GM23338 (cell line): ENCODE data around the gene SLC16A12. TPM values are rescaled to one million over a fixed set of nuclear protein-coding genes. Genes with fewer than 3 reads are reported as not detected.

Experiments used
- ATAC-seq: fragments of 200-7000 bp; cut with Tn5 transposase; 3 replicates; pipeline ENCODE4 v1.9.1; 2020
- DNase-seq: peaks from one replicate; pipeline ENCODE4 v3.0.0-alpha.2; 2015; ENCODE audit warnings: low spot score
- H2AFZ ChIP-seq: fragments of 200-600 bp; sonication (generic); 2 replicates; pipeline ENCODE4 v1.8.0; 2016; ENCODE audit warnings: antibody characterized with exemption, mild to moderate bottlenecking, moderate library complexity
- H3F3A ChIP-seq: fragments of 200-600 bp; sonication (generic); replicated peaks from 2 replicates; pipeline ENCODE4 v1.8.0; 2017; ENCODE audit warnings: antibody characterized with exemption, mixed run types, low read depth
- H3K27ac ChIP-seq: fragments of 200-600 bp; sonication (generic); 2 replicates; pipeline ENCODE4 v1.6.1; 2016; ENCODE audit warnings: low read depth
- H3K27me3 ChIP-seq: fragments of 200-600 bp; sonication (generic); 2 replicates; pipeline ENCODE4 v1.8.0; 2016; ENCODE audit warnings: mild to moderate bottlenecking, mixed run types, moderate library complexity; ENCODE audit not compliant: insufficient read depth
- H3K36me3 ChIP-seq: fragments of 200-600 bp; sonication (generic); 2 replicates; pipeline ENCODE4 v1.8.0; 2016; ENCODE audit warnings: mild to moderate bottlenecking; ENCODE audit not compliant: insufficient read depth
- H3K4me1 ChIP-seq: fragments of 200-600 bp; sonication (generic); 2 replicates; pipeline ENCODE4 v1.8.0; 2016; ENCODE audit warnings: mild to moderate bottlenecking, moderate library complexity; ENCODE audit not compliant: insufficient read depth
- H3K4me2 ChIP-seq: fragments of 200-600 bp; sonication (generic); 2 replicates; pipeline ENCODE4 v1.7.1; 2017; ENCODE audit warnings: mixed run types
- H3K4me3 ChIP-seq: fragments of 200-600 bp; sonication (generic); 2 replicates; pipeline ENCODE4 v1.6.1; 2016; ENCODE audit warnings: mixed run types
- H3K79me2 ChIP-seq: fragments of 200-600 bp; sonication (generic); replicated peaks from 2 replicates; pipeline ENCODE4 v1.8.0; 2017; ENCODE audit warnings: mild to moderate bottlenecking; ENCODE audit not compliant: insufficient read depth
- H3K9me2 ChIP-seq: fragments of 200-600 bp; sonication (generic); 2 replicates; pipeline ENCODE4 v1.8.0; 2017; ENCODE audit not compliant: insufficient read depth
- H4K20me1 ChIP-seq: fragments of 200-600 bp; sonication (generic); replicated peaks from 2 replicates; pipeline ENCODE4 v1.8.0; 2017; ENCODE audit warnings: mild to moderate bottlenecking; ENCODE audit not compliant: insufficient read depth
- H3K27ac Mint-ChIP-seq: 2 replicates; pipeline ENCODE4 v1.8.0; 2020; ENCODE audit warnings: inconsistent platforms, mild to moderate bottlenecking, moderate library complexity, mixed read lengths
- H3K27me3 Mint-ChIP-seq: 3 replicates; pipeline ENCODE4 v1.8.0; 2022; ENCODE audit warnings: low read depth, mild to moderate bottlenecking, moderate library complexity, mixed read lengths, inconsistent platforms; ENCODE audit not compliant: insufficient read depth, poor library complexity
- H3K36me3 Mint-ChIP-seq: 3 replicates; pipeline ENCODE4 v1.8.0; 2021; ENCODE audit warnings: low read depth, mild to moderate bottlenecking, inconsistent platforms, moderate library complexity, mixed read lengths
- H3K4me1 Mint-ChIP-seq: 3 replicates; pipeline ENCODE4 v1.8.0; 2020; ENCODE audit warnings: mild to moderate bottlenecking, inconsistent platforms, mixed read lengths
- H3K4me3 Mint-ChIP-seq: 3 replicates; pipeline ENCODE4 v1.8.0; 2021; ENCODE audit warnings: moderate library complexity, mild to moderate bottlenecking, inconsistent platforms, mixed read lengths
- H3K9me3 Mint-ChIP-seq: 3 replicates; pipeline ENCODE4 v1.8.0; 2020; ENCODE audit warnings: moderate library complexity, mild to moderate bottlenecking, inconsistent platforms, mixed read lengths
- CREB1 ChIP-seq: fragments of 250-450 bp; sonication (Bioruptor Pico); IDR thresholded peaks from 2 replicates; pipeline ENCODE4 v1.5.0; 2020; ENCODE audit warnings: low read depth, mild to moderate bottlenecking, moderate library complexity
- CTCF ChIP-seq, 2 experiments: fragments of 200-600 bp in 1 of 2; sonication (generic) in 1 of 2; conservative IDR thresholded peaks; 2 replicates each; pipeline versions ENCODE4 v1.5.1 to v1.6.1; 2016 to 2017; ENCODE audit warnings: antibody characterized with exemption in 2 of 2, low read depth in 2 of 2, mild to moderate bottlenecking in 2 of 2, moderate library complexity in 1 of 2
- EZH2 ChIP-seq: fragments of 200-600 bp; sonication (generic); IDR thresholded peaks from one replicate; pipeline ENCODE4 v1.8.0; 2017; ENCODE audit warnings: antibody characterized with exemption, mild to moderate bottlenecking, low read depth; ENCODE audit not compliant: unreplicated experiment
- EZH2phosphoT487 ChIP-seq: fragments of 200-600 bp; sonication (generic); IDR thresholded peaks from one replicate; pipeline ENCODE4 v1.8.1; 2018; ENCODE audit warnings: antibody characterized with exemption; ENCODE audit not compliant: unreplicated experiment
- JUNB ChIP-seq: IDR thresholded peaks from one replicate; pipeline ENCODE4 v1.6.1; 2016; ENCODE audit warnings: antibody characterized with exemption; ENCODE audit not compliant: unreplicated experiment
- NANOG ChIP-seq: IDR thresholded peaks from 2 replicates; pipeline ENCODE4 v1.6.1; 2016; ENCODE audit warnings: antibody characterized with exemption, borderline replicate concordance
- POLR2AphosphoS5 ChIP-seq: IDR thresholded peaks from 2 replicates; pipeline ENCODE4 v1.6.1; 2016; ENCODE audit warnings: antibody characterized with exemption, low read depth
- STAT1 ChIP-seq: IDR thresholded peaks from one replicate; pipeline ENCODE4 v1.6.1; 2016; ENCODE audit warnings: antibody characterized with exemption; ENCODE audit not compliant: unreplicated experiment
- ZNF114 ChIP-seq: fragments of 250-450 bp; sonication (Bioruptor Pico); IDR thresholded peaks from 2 replicates; pipeline ENCODE4 v1.5.0; 2020; ENCODE audit warnings: mild to moderate bottlenecking, moderate library complexity
- ZNF331 ChIP-seq: fragments of 250-450 bp; sonication (Bioruptor Pico); IDR thresholded peaks from 2 replicates; pipeline ENCODE4 v1.5.0; 2020; ENCODE audit warnings: low read depth, mild to moderate bottlenecking, moderate library complexity
- polyA plus RNA-seq: library from polyadenylated mRNA; unstranded; fragments of >200 nt; fragmentation: Nextera tagmentation; extraction: Ambion mirVana; gene quantifications from 2 replicates; pipeline ENCODE4 v1.2.1, GENCODE V29; 2016
- total RNA-seq: library from RNA; depleted of rRNA; stranded (reverse); fragments of >200 nt; shearing (Covaris generic); gene quantifications from 2 replicates; pipeline ENCODE4 v1.2.3, GENCODE V29; 2014
- TF ChIP-seq, protein P1 (sequence below): fragments of 250-450 bp; sonication (Bioruptor Pico); IDR thresholded peaks from 2 replicates; pipeline ENCODE4 v1.5.0; 2020; ENCODE audit warnings: mild to moderate bottlenecking, moderate library complexity
- TF ChIP-seq, protein P2 (sequence below): IDR thresholded peaks from 2 replicates; pipeline ENCODE4 v1.6.1; 2016; ENCODE audit warnings: antibody characterized with exemption

The SLC16A12 gene
- total and polyA plus RNA-seq, 2 experiments from 2014 or later = 0.84 to 2.0 TPM

DNA sequence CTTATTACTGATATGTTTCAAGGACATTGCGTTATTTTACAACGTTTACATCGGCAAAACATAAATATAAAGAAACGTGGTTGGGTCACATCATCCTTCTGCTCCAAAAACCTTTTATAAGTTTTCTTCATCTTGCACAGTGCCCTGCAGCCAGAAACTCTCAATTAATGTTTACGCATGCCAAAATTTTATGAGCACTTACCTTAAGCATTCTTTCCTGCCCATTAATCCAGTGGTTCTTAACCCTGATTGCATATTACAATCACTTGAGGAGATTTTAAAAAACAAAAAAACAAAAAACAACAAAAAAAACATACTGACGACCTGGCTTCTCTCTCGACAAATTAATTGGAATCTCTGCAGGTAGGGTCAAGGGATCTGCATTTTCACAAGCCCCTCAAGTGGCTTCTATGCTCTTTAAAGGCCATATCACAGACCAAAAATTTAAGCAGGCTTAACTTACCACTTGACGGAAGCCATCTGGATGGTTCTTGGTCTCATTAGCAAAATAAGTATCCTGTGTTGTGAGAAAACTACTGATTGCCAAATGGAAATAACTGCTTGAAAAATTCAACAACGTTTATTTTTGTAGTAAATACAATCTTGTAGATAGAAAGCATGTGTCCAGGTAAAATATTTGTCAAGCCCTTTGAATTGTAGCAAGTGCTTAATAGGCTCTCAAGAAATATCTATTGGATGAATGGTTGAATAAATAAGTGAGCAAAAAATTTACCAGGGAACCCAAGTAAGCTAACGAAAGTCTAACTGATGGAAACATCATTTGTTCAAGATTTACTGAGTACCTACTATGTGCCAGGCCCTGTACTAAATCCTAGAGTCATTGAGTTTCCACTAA is 30.9 kb upstream of the SLC16A12 start:
- peaks cover 30% of the 10 kb centered on the region; the same call in 2 of the 3 replicates for H3K4me1 Mint-ChIP-seq
- H2AFZ ChIP-seq = no peak overlapping the region
- H3K27ac ChIP-seq = no peak overlapping the region
- no peaks in the 10 kb centered on the region for H3K9me2 ChIP-seq
- H3K9me3 Mint-ChIP-seq = no peaks in the 10 kb centered on the region; the same call in 2 of the 3 replicates
- no peak for DNase-seq
- no peak for ATAC-seq
- H3F3A ChIP-seq = no peaks in the 10 kb centered on the region
- no peaks in the 10 kb centered on the region for H3K36me3 Mint-ChIP-seq
- H3K79me2 ChIP-seq = no peaks in the 10 kb centered on the region
- H3K4me2 ChIP-seq = no peak overlapping the region
- peaks cover 19% of the 10 kb centered on the region for H3K4me1 ChIP-seq
- H4K20me1 ChIP-seq = no peaks in the 10 kb centered on the region
- H3K4me3 Mint-ChIP-seq = no peak overlapping the region
- no peaks in the 10 kb centered on the region for H3K36me3 ChIP-seq
- H3K27me3 Mint-ChIP-seq = peaks cover 1% of the 10 kb centered on the region
- H3K27ac Mint-ChIP-seq = no peak overlapping the region; the same call in 1 of the 2 replicates
- TF ChIP-seq EZH2 (no peak), NANOG (no peak)
- H3K27me3 ChIP-seq = no peaks in the 10 kb centered on the region
- H3K4me3 ChIP-seq = no peak overlapping the region

GRCh38 chr10:89565180-89565579 is 29.8 kb upstream of the SLC16A12 start:
- H2AFZ ChIP-seq = no peak overlapping the region
- peaks cover 21% of the 10 kb centered on the region for H3K4me1 ChIP-seq
- H3K4me3 ChIP-seq = no peak overlapping the region
- H3K4me2 ChIP-seq = no peak overlapping the region
- Mint-ChIP-seq H3K9me3 (no peaks in the 10 kb centered on the region; the same call in 2 of the 3 replicates), H3K4me3 (no peak overlapping the region), H3K36me3 (no peaks in the 10 kb centered on the region), H3K27me3 (peaks cover 3% of the 10 kb centered on the region), H3K27ac (no peak overlapping the region), H3K4me1 (peaks cover 31% of the 10 kb centered on the region; the same call in 2 of the 3 replicates)
- no peaks in the 10 kb centered on the region for H3K79me2 ChIP-seq
- H3K27ac ChIP-seq = no peak overlapping the region
- no peak for ATAC-seq
- no peaks in the 10 kb centered on the region for H4K20me1 ChIP-seq
- no peaks in the 10 kb centered on the region for H3F3A ChIP-seq
- DNase-seq = no peak
- H3K27me3 ChIP-seq = no peaks in the 10 kb centered on the region
- no peaks in the 10 kb centered on the region for H3K9me2 ChIP-seq
- H3K36me3 ChIP-seq = no peaks in the 10 kb centered on the region
- TF ChIP-seq EZH2phosphoT487 = no peak
- no peak for TF ChIP-seq STAT1
- no peak for TF ChIP-seq CTCF (conservative IDR thresholded peaks at IDR 0.05; ENCODE audit: low read depth in 2 of 2)
- TF ChIP-seq, protein P1, sequence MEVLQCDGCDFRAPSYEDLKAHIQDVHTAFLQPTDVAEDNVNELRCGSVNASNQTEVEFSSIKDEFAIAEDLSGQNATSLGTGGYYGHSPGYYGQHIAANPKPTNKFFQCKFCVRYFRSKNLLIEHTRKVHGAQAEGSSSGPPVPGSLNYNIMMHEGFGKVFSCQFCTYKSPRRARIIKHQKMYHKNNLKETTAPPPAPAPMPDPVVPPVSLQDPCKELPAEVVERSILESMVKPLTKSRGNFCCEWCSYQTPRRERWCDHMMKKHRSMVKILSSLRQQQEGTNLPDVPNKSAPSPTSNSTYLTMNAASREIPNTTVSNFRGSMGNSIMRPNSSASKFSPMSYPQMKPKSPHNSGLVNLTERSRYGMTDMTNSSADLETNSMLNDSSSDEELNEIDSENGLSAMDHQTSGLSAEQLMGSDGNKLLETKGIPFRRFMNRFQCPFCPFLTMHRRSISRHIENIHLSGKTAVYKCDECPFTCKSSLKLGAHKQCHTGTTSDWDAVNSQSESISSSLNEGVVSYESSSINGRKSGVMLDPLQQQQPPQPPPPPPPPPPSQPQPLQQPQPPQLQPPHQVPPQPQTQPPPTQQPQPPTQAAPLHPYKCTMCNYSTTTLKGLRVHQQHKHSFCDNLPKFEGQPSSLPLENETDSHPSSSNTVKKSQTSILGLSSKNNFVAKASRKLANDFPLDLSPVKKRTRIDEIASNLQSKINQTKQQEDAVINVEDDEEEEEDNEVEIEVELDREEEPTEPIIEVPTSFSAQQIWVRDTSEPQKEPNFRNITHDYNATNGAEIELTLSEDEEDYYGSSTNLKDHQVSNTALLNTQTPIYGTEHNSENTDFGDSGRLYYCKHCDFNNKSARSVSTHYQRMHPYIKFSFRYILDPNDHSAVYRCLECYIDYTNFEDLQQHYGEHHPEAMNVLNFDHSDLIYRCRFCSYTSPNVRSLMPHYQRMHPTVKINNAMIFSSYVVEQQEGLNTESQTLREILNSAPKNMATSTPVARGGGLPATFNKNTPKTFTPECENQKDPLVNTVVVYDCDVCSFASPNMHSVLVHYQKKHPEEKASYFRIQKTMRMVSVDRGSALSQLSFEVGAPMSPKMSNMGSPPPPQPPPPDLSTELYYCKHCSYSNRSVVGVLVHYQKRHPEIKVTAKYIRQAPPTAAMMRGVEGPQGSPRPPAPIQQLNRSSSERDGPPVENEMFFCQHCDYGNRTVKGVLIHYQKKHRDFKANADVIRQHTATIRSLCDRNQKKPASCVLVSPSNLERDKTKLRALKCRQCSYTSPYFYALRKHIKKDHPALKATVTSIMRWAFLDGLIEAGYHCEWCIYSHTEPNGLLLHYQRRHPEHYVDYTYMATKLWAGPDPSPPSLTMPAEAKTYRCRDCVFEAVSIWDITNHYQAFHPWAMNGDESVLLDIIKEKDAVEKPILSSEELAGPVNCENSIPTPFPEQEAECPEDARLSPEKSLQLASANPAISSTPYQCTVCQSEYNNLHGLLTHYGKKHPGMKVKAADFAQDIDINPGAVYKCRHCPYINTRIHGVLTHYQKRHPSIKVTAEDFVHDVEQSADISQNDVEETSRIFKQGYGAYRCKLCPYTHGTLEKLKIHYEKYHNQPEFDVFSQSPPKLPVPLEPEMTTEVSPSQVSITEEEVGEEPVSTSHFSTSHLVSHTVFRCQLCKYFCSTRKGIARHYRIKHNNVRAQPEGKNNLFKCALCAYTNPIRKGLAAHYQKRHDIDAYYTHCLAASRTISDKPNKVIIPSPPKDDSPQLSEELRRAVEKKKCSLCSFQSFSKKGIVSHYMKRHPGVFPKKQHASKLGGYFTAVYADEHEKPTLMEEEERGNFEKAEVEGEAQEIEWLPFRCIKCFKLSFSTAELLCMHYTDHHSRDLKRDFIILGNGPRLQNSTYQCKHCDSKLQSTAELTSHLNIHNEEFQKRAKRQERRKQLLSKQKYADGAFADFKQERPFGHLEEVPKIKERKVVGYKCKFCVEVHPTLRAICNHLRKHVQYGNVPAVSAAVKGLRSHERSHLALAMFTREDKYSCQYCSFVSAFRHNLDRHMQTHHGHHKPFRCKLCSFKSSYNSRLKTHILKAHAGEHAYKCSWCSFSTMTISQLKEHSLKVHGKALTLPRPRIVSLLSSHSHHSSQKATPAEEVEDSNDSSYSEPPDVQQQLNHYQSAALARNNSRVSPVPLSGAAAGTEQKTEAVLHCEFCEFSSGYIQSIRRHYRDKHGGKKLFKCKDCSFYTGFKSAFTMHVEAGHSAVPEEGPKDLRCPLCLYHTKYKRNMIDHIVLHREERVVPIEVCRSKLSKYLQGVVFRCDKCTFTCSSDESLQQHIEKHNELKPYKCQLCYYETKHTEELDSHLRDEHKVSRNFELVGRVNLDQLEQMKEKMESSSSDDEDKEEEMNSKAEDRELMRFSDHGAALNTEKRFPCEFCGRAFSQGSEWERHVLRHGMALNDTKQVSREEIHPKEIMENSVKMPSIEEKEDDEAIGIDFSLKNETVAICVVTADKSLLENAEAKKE (CRISPR knock-in tag) = no peak
- TF ChIP-seq EZH2 = no peak
- TF ChIP-seq POLR2AphosphoS5 = no peak
- no peak for TF ChIP-seq ZNF331
- no peak for TF ChIP-seq ZNF114 (CRISPR knock-in tag)
- TF ChIP-seq CREB1 (CRISPR knock-in tag) = no peak
- no peak for TF ChIP-seq JUNB
- TF ChIP-seq, protein P2, sequence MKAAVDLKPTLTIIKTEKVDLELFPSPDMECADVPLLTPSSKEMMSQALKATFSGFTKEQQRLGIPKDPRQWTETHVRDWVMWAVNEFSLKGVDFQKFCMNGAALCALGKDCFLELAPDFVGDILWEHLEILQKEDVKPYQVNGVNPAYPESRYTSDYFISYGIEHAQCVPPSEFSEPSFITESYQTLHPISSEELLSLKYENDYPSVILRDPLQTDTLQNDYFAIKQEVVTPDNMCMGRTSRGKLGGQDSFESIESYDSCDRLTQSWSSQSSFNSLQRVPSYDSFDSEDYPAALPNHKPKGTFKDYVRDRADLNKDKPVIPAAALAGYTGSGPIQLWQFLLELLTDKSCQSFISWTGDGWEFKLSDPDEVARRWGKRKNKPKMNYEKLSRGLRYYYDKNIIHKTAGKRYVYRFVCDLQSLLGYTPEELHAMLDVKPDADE = no peak
- TF ChIP-seq NANOG = no peak
